Peyer's patch (tissue), 4 donors: Measurements from ENCODE around the gene B3GNT2.

ENCODE experiments used
- CTCF ChIP-seq, 6 experiments: fragments of 450-650 bp in 4 of 6; fragments of 200-600 bp in 2 of 6; sonication (generic) in 1 of 6; IDR thresholded peaks; one replicate each; pipeline ENCODE4 v1.5.1; 2017 to 2019; ENCODE audit warnings: antibody characterized with exemption in 6 of 6, mild to moderate bottlenecking in 3 of 6, moderate library complexity in 1 of 6
- POLR2A ChIP-seq, 2 donors: fragments of 450-650 bp; IDR thresholded peaks; one replicate each; pipeline ENCODE4 v1.5.1; 2017; ENCODE audit warnings: antibody characterized with exemption in 2 of 2, mild to moderate bottlenecking in 2 of 2, moderate library complexity in 2 of 2

- no peak for TF ChIP-seq CTCF (IDR thresholded peaks at IDR 0.05)
- TF ChIP-seq POLR2A (IDR thresholded peaks at IDR 0.05) = no peak
These were observed 10.3 kb upstream of the B3GNT2 start for GRCh38 chr2:62185475-62186155.
